HG03521 (cell line): ENCODE measurements around the gene CTNNA3.

ENCODE experiments used
- ATAC-seq: cut with Tn5 transposase; IDR thresholded peaks from one replicate; pipeline ENCODE4 v1.9.1; 2021; ENCODE audit warnings: mild to moderate bottlenecking, moderate library complexity; ENCODE audit not compliant: unreplicated experiment

CTNNA3 gene

GRCh38 chr10:67050415-67050814, 645.6 kb downstream of the CTNNA3 start:
- ATAC-seq: no peak

GRCh38 chr10:67049988-67050387, 646.0 kb downstream of the CTNNA3 start:
- ATAC-seq: no peak

- ATAC-seq: no peak
These were observed 649.5 kb downstream of the CTNNA3 start for GRCh38 chr10:67046507-67046906.

GRCh38 chr10:67045404-67045803, 650.6 kb downstream of the CTNNA3 start:
- no peak for ATAC-seq

GRCh38 chr10:67043041-67043440, 653.0 kb downstream of the CTNNA3 start:
- ATAC-seq: no peak

GRCh38 chr10:67036808-67037207, 659.2 kb downstream of the CTNNA3 start:
- ATAC-seq: no peak

GRCh38 chr10:67033878-67034277, 662.1 kb downstream of the CTNNA3 start:
- no peak for ATAC-seq

GRCh38 chr10:67022099-67022498, 673.9 kb downstream of the CTNNA3 start:
- ATAC-seq: no peak

GRCh38 chr10:67017218-67017617, 678.8 kb downstream of the CTNNA3 start:
- no peak for ATAC-seq

GRCh38 chr10:67015225-67015624, 680.8 kb downstream of the CTNNA3 start:
- ATAC-seq: no peak

GRCh38 chr10:67011981-67012380, 684.0 kb downstream of the CTNNA3 start:
- no peak for ATAC-seq

- ATAC-seq: no peak
These were observed 684.5 kb downstream of the CTNNA3 start for GRCh38 chr10:67011480-67011879.

GRCh38 chr10:67005981-67006380, 690.0 kb downstream of the CTNNA3 start:
- ATAC-seq: no peak

- no peak for ATAC-seq
These were observed 691.3 kb downstream of the CTNNA3 start for GRCh38 chr10:67004690-67005089.

- ATAC-seq: no peak
These were observed 696.0 kb downstream of the CTNNA3 start for GRCh38 chr10:66999762-67000545.

GRCh38 chr10:66996996-66997395, 699.0 kb downstream of the CTNNA3 start:
- ATAC-seq: no peak

- ATAC-seq: no peak
These were observed 705.7 kb downstream of the CTNNA3 start for GRCh38 chr10:66990143-66990830.

- ATAC-seq: no peak
These were observed 712.5 kb downstream of the CTNNA3 start for GRCh38 chr10:66983475-66983818.

- no peak for ATAC-seq
These were observed 713.1 kb downstream of the CTNNA3 start for GRCh38 chr10:66982792-66983474.

GRCh38 chr10:66982053-66982420, 714.0 kb downstream of the CTNNA3 start:
- ATAC-seq: no peak

- ATAC-seq: no peak
These were observed 714.5 kb downstream of the CTNNA3 start for GRCh38 chr10:66981361-66982052.
